WERI-Rb-1 (cell line): ENCODE measurements around the gene SLC39A8.
"Not testable (repeated sequence)": the region's sequence is repeated elsewhere in the genome, so short reads cannot be mapped to it uniquely, and the experiment has no call there.

Experiments
- DNase-seq: peaks from one replicate; pipeline ENCODE4 v3.0.0-alpha.2; 2020
- H3K27ac ChIP-seq: fragments of 250-450 bp; sonication (Bioruptor Pico); 2 replicates; pipeline ENCODE4 v1.5.1; 2020; ENCODE audit warnings: mild to moderate bottlenecking, moderate library complexity
- H3K27me3 ChIP-seq: fragments of 250-450 bp; sonication (Bioruptor Pico); 2 replicates; pipeline ENCODE4 v1.5.1; 2021; ENCODE audit warnings: mild to moderate bottlenecking, low read depth, moderate library complexity; ENCODE audit not compliant: insufficient read depth, severe bottlenecking
- H3K36me3 ChIP-seq: fragments of 250-450 bp; sonication (Bioruptor Pico); 2 replicates; pipeline ENCODE4 v1.5.1; 2020; ENCODE audit warnings: mild to moderate bottlenecking, moderate library complexity
- H3K4me3 ChIP-seq: 2 replicates; pipeline ENCODE4 v1.5.1; 2011; ENCODE audit warnings: low read depth, mild to moderate bottlenecking, control low read depth, low read length
- H3K9me3 ChIP-seq: fragments of 250-450 bp; sonication (Bioruptor Pico); 2 replicates; pipeline ENCODE4 v1.5.1; 2021; ENCODE audit warnings: mild to moderate bottlenecking, moderate library complexity; ENCODE audit not compliant: severe bottlenecking
- TF ChIP-seq, protein P1 (sequence below): IDR thresholded peaks from 2 replicates; pipeline ENCODE4 v1.5.1; 2011; ENCODE audit warnings: low read depth, mild to moderate bottlenecking, control low read depth, inconsistent platforms, low read length

The SLC39A8 gene

DNA sequence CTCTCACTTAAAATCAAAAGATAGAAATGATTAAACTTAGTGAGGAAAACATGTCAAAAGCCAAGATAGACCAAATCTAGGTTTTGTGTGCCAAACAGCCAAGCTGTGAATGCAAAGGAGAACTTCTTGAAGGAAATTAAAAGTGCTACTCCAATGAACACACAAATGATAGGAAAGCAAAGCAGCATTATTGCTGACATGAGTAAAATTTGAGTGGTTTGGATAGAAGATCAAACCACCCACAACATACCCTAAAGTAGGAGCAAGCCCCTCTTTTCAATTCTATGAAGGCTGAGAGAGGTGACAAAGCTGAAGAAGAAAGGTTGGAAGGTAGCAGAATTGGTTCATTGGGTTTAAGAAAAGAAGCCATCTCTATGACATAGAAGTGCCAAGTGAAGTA lies 56.8 kb downstream of the SLC39A8 start:
- no peak for DNase-seq
- Histone ChIP-seq H3K27me3 (no peaks in the 10 kb centered on the region), H3K27ac (no peak overlapping the region), H3K4me3 (no peak overlapping the region), H3K9me3 (no peaks in the 10 kb centered on the region), H3K36me3 (peaks cover 3% of the 10 kb centered on the region; the same call in 1 of the 2 replicates)
- TF ChIP-seq, protein P1, sequence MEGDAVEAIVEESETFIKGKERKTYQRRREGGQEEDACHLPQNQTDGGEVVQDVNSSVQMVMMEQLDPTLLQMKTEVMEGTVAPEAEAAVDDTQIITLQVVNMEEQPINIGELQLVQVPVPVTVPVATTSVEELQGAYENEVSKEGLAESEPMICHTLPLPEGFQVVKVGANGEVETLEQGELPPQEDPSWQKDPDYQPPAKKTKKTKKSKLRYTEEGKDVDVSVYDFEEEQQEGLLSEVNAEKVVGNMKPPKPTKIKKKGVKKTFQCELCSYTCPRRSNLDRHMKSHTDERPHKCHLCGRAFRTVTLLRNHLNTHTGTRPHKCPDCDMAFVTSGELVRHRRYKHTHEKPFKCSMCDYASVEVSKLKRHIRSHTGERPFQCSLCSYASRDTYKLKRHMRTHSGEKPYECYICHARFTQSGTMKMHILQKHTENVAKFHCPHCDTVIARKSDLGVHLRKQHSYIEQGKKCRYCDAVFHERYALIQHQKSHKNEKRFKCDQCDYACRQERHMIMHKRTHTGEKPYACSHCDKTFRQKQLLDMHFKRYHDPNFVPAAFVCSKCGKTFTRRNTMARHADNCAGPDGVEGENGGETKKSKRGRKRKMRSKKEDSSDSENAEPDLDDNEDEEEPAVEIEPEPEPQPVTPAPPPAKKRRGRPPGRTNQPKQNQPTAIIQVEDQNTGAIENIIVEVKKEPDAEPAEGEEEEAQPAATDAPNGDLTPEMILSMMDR: no peak

DNA sequence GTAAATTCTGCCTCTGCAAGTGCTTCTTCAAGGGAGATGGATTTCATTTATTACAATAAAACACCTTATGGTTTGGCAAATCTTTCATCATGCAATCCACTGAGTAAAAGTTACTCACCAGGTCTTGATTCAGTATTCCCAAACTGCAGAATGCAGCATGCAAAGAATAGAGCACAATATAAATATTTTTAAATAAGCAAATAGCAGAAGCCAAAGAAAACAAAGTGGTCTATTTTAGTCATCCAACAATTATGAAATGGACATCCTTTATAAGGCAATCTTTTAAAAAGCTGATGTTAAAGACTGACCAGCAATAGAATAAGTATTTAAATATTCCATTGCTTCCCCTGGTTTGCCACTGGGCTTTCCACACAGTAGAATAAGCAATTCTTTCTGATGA lies 59.5 kb downstream of the SLC39A8 start:
- no peak overlapping the region for H3K4me3 ChIP-seq
- DNase-seq: no peak
- no peaks in the 10 kb centered on the region for H3K9me3 ChIP-seq
- H3K27me3 ChIP-seq: no peaks in the 10 kb centered on the region
- peaks cover 3% of the 10 kb centered on the region; the same call in 1 of the 2 replicates for H3K36me3 ChIP-seq
- TF ChIP-seq, protein P1: no peak
- H3K27ac ChIP-seq: no peak overlapping the region

DNA sequence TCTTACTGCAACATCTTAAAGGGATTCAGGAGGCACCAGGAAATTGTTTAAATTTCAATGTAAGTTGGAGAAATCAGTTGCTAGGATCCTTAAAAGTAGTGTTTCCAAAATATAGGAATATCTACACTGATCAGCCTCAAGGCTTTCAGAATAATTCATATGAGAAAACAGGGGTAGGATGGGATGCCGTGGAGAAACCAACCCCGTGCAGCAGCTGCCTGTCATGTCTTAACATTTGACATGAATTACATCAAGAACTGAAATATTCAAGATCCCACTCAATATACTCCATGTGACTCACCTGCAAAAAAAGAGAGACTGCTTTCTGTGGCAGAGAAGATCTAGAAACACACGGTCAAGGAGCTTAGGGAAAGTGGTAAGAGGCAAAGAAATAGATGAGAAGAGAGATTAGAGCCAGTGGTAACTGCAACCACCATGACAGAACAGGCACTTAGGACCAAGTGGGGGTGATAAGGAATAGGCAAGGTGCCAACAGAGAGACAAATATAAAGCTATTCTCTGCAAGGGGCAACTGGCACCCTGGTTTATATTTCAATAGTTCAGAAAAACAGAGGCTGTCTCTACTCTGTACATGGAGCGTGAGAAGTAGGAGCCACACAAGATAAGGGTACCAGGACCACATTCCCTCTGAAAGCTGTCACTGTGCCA lies 64.0 kb downstream of the SLC39A8 start:
- no peaks in the 10 kb centered on the region for H3K9me3 ChIP-seq
- no peak overlapping the region for H3K27ac ChIP-seq
- TF ChIP-seq, protein P1: no peak
- peaks cover 3% of the 10 kb centered on the region; the same call in 1 of the 2 replicates for H3K36me3 ChIP-seq
- no peak for DNase-seq
- no peak overlapping the region for H3K4me3 ChIP-seq
- no peaks in the 10 kb centered on the region for H3K27me3 ChIP-seq

DNA sequence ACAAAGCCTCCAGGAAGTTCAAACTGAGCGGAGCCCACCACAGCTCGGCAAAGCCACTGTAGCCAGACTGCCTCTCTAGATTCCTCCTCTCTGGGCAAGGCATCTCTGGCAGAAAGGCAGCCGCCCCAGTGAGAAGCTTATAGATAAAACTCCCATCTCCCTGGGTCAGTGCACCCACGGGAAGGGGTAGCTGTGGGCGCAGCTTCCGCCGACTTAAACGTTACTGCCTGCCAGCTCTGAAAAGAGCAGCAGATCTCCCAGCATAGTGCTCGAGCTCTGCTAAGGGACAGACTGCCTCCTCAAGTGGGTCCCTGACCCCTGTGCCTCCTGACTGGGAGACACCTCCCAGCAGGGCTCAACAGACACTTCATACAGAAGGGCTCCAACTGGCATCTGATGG lies 72.0 kb downstream of the SLC39A8 start:
- H3K36me3 ChIP-seq, H3K27ac ChIP-seq, H3K9me3 ChIP-seq, H3K27me3 ChIP-seq, DNase-seq, H3K4me3 ChIP-seq: not testable (repeated sequence)

DNA sequence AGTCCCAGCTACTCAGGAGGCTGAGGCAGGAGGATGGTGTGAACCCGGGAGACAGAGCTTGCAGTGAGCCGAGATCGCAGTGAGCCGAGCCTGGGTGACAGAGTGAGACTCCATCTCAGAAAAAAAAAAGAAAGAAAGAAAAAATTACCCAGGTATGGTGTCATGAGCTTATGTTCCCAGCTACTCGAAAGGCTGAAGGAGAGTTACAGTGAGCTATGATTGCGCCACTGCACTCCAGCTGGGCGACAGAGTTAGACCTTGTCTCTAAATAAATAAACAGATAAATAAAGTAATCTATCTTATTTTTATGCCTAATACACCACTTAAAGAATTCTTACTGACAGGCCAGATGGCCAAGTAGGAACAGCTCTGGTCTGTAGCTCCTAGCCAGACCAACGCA lies 73.0 kb downstream of the SLC39A8 start:
- TF ChIP-seq, protein P1: no peak
- Histone ChIP-seq H3K27me3 (no peaks in the 10 kb centered on the region), H3K27ac (no peak overlapping the region), H3K36me3 (no peaks in the 10 kb centered on the region; the same call in 1 of the 2 replicates), H3K4me3 (no peak overlapping the region), H3K9me3 (no peaks in the 10 kb centered on the region)
- DNase-seq: no peak

DNA sequence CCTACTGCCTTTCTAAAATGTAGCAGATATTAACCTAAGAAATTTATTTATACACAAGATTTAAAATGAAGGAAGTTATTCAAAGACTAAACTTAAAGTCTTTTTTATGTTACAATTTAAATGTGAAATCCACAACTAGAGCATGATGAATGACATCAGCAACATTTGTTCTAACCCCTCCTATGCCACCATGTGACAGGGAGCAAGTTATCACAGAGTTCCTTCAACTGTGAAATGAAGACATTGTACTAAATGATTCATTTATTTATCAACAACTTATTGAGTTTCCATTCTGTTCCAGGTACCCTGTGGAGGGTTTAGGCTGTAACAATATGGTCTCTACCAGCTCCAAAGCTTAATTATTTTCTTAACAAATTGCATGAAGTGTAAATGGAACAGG lies 76.9 kb downstream of the SLC39A8 start:
- no peak for DNase-seq

More for the DNA sequence above, 76.9 kb downstream of the SLC39A8 start:
- TF ChIP-seq, protein P1: no peak
- no peak overlapping the region for H3K27ac ChIP-seq
- no peaks in the 10 kb centered on the region for H3K27me3 ChIP-seq
- H3K4me3 ChIP-seq: no peak overlapping the region
- H3K9me3 ChIP-seq: no peaks in the 10 kb centered on the region
- H3K36me3 ChIP-seq: no peaks in the 10 kb centered on the region; the same call in 1 of the 2 replicates
